Psoas muscle (tissue), 8 donors: ENCODE measurements around the gene DCUN1D2. TPM values are rescaled to one million over a fixed set of nuclear protein-coding genes. Genes with fewer than 3 reads are reported as not detected.
A peak's percentile ranks its signal among the peaks of the same experiment; 100 is the strongest.

ENCODE experiments used
- ATAC-seq, 4 donors: fragments of 200-7000 bp; cut with Tn5 transposase; one replicate each; pipeline ENCODE4 v1.9.1; 2020; ENCODE audit warnings: moderate library complexity in 3 of 4, mild to moderate bottlenecking in 2 of 4
- DNase-seq, 2 donors: peaks; one replicate each; pipeline ENCODE4 v3.0.0-alpha.2; 2020
- H3K27ac ChIP-seq: fragments of 200-600 bp; one replicate; pipeline ENCODE4 v1.8.0; 2022
- H3K27me3 ChIP-seq, 3 donors: fragments of 200-600 bp in 1 of 3; one replicate each; pipeline versions ENCODE4 v1.6.1 to v1.8.0; 2013 to 2022; ENCODE audit warnings: low read length in 2 of 3, mild to moderate bottlenecking in 2 of 3, moderate library complexity in 1 of 3; ENCODE audit not compliant: insufficient read depth in 3 of 3
- H3K36me3 ChIP-seq, 2 donors: fragments of 200-600 bp in 1 of 2; one replicate each; pipeline versions ENCODE4 v1.6.1 to v1.8.0; 2013 to 2022; ENCODE audit warnings: low read depth in 1 of 2, mild to moderate bottlenecking in 1 of 2, moderate library complexity in 1 of 2; ENCODE audit not compliant: insufficient read depth in 1 of 2
- H3K4me1 ChIP-seq: fragments of 200-600 bp; one replicate; pipeline ENCODE4 v1.8.0; 2022
- H3K4me3 ChIP-seq: fragments of 200-600 bp; one replicate; pipeline ENCODE4 v1.8.0; 2022; ENCODE audit warnings: mild to moderate bottlenecking
- H3K9me3 ChIP-seq: fragments of 200-600 bp; one replicate; pipeline ENCODE4 v1.8.0; 2022
- WGBS, 3 donors: extraction: QIAGEN DNeasy Blood & Tissue Kit; methylation state at CpG; one replicate each; pipeline versions ENCODE4 v1.1.6 to v1.1.7; 2013; 5-methylcytosine and 5-hydroxymethylcytosine counted together
- intact Hi-C, 2 donors: fragments of 100-400 bp; cut with DNase I; formaldehyde crosslinking; loops; one replicate each; pipeline versions ENCODE4 v1.11.0 to v1.14.2; 2022
- long read RNA-seq, 2 donors: library from polyadenylated mRNA; unstranded; transcript quantifications; one replicate each; pipeline ENCODE4 v2.0.0, GENCODE V29; 2021
- polyA plus RNA-seq, 3 donors: library from polyadenylated mRNA; stranded (reverse); fragments of 200-250 nt; gene quantifications; one replicate each; pipeline ENCODE4 v1.2.3, GENCODE V29; 2013
- total RNA-seq, 4 donors: library from RNA; stranded (reverse); fragmentation: NEBNext Ultra II Directional in 2 of 4; extraction: Animal tissue kit (Norgen Biotek cat#: 25700) in 2 of 4; gene quantifications; one replicate each; pipeline versions ENCODE4 v1.2.1 to v1.2.4, GENCODE V29; 2021 to 2023
- TF ChIP-seq, protein P1 (sequence below): fragments of 200-600 bp; IDR thresholded peaks from one replicate; pipeline ENCODE4 v1.8.0; 2022; ENCODE audit warnings: antibody characterized with exemption
- donor health status: healthy with polysubstance abuse.
- donor health status: DM: no; HTN: no; CAD: no; lungs with moderate emphysema.
- donor health status: Bipolar disorder and iron deficiency.
- donor health status: healthy.
- donor health status: DM: yes; HTN: yes; CAD: no.
- donor health status: DM: no; HTN: no; CAD: no.
- donor health status: DM: no; HTN: no; CAD: no.
- donor health status: DM: yes; HTN: yes; CAD: no.

The DCUN1D2 gene
- total RNA-seq (10 to 100 TPM; 65.7 to 87.0 (median 77.6) TPM), polyA plus RNA-seq (100 to 1,000 TPM in 1 of 3 donors, 10 to 100 TPM in 2; 32.4 to 151 (median 57.2) TPM)
- long read RNA-seq, donor 1, transcript DCUN1D2-208 (7 exons, 2,045 nt), result major isoform, 16 of 37 reads
- long read RNA-seq, donor 1, partial matches to known transcripts, result 7 of 37 reads
- long read RNA-seq, donor 1, other reads (novel, unspliced or antisense), result 13 of 37 reads
- long read RNA-seq, donor 2, transcript DCUN1D2-208 (7 exons, 2,045 nt), result major isoform, 21 of 60 reads
- long read RNA-seq, donor 2, partial matches to known transcripts, result 12 of 60 reads
- long read RNA-seq, donor 2, other reads (novel, unspliced or antisense), result 25 of 60 reads

DNA sequence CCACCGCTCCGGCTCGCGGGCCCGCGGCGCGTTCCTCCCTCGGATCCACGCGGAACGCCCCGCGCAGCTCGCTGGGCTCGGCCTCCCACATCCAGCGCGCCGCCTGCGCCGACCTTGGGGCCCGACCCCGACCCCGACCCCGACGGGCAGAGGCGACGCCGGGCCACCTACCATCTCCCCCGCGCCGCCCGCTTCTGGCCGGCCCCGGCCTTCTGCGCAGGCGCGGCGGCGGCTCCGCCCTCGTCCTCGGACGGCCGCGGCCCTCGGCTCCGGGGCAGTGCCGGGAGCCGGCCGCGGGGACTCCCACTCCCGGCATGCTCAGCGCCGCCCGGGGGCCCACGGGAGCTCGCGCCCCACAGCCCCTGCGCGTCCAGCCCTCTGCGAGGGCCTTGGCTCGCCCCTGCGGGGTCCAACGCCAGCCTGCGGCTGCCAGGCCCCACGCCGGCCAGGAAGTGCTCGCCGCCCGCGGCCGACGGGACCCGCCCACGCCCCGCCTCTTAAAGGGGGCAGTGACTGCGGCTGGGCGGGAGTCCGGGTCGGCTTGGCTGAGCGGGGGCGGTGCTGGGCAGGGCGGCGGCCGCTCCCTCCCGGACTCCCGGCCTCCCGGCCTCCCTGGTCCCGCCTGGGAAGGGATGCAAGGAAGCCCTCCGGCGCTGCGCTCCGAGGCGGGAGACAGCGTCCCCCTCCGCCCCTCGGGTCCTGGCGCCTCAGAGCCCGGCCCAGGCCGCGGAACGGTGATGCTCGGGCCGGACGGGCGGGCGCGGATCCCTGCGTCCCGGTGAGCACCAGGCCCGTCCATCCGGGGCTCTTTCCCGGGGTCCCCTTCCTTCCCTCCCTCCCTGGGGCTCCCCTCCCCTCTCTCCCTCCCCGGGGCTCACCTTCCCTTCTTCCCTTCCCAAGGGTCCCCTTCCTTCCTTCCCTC lies at the start of gene DCUN1D2:
Gene DCUN1D2, minus strand, starts transcription at position 216 of the 922 bp plus-strand sequence. Its CDS starts 42 bp downstream, at position 174.
- Histone ChIP-seq H3K27me3 (no peaks in the 10 kb centered on the region), H3K4me1 (peaks cover 69% of the 10 kb centered on the region), H3K27ac (peak within 1 kb of the TSS; percentile 88), H3K4me3 (peak within 1 kb of the TSS; percentile 81), H3K36me3 (peaks cover 0 to 6% of the 10 kb centered on the region in 2 donors), H3K9me3 (no peaks in the 10 kb centered on the region)
- intact Hi-C loops, result loop anchor here in 1 of 2 donors (1.0 kb wide), 1 partner anchor 35 kb away; no protein-coding TSS in a partner anchor
- ATAC-seq (peak; percentile 90 to 95 (median 91)), DNase-seq (peak; percentile 96 to 98)
- WGBS, 3 donors, result 0 to 1% (median 0%) methylated on average over 45 to 115 of the region's 115 CpGs
- TF ChIP-seq, protein P1, sequence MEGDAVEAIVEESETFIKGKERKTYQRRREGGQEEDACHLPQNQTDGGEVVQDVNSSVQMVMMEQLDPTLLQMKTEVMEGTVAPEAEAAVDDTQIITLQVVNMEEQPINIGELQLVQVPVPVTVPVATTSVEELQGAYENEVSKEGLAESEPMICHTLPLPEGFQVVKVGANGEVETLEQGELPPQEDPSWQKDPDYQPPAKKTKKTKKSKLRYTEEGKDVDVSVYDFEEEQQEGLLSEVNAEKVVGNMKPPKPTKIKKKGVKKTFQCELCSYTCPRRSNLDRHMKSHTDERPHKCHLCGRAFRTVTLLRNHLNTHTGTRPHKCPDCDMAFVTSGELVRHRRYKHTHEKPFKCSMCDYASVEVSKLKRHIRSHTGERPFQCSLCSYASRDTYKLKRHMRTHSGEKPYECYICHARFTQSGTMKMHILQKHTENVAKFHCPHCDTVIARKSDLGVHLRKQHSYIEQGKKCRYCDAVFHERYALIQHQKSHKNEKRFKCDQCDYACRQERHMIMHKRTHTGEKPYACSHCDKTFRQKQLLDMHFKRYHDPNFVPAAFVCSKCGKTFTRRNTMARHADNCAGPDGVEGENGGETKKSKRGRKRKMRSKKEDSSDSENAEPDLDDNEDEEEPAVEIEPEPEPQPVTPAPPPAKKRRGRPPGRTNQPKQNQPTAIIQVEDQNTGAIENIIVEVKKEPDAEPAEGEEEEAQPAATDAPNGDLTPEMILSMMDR, result no peak

DNA sequence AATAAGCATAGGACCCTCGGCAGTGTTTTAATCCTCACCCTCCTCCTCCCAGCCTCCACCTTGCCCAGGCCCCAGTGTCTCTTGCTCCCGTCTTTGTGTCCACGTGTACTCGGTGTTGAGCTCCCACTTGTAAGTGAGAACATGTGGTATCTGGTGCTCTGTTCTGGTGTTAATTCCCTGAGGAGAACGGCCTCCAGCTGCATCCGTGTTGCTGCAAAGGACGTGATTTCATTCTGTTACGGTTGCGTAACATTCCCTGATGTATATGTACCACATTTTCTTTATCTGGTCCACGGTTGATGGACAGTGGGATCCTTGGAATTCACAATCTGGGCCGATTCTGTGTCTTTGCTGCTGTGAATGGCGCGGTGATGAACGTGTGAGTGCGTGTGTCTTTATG lies 49.3 kb upstream of the DCUN1D2 start:
- no peaks in the 10 kb centered on the region for H3K27me3 ChIP-seq
- no peak for DNase-seq
- H3K4me3 ChIP-seq, result no peak overlapping the region
- no peak overlapping the region for H3K27ac ChIP-seq
- TF ChIP-seq, protein P1, result no peak
- H3K4me1 ChIP-seq, result no peaks in the 10 kb centered on the region
- intact Hi-C loops, result no loop called here
- H3K9me3 ChIP-seq, result no peaks in the 10 kb centered on the region
- 80 to 86% (median 84%) methylated on average over 15 of the region's 15 CpGs for WGBS, 3 donors
- no peak for ATAC-seq
- H3K36me3 ChIP-seq, result peaks cover 0 to 24% of the 10 kb centered on the region in 2 donors

DNA sequence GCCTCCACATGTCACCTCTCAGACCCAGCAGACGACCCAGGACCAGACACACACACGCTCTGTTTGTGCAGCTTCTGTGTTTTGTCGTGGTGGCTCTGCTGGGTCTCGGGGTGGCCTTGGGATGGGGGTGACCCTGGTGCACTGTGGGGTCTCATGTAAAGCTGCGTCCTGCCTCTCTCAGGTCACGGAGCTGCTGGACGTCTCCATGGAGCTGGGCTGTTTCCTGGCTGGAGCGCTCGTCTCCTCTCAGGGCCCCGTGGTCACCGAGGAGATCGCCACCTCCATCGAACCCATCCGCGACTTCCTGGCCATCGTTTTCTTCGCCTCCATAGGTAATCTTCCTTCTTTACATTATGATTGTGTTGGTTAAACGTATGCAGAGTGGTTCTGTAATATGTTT lies 48.7 kb upstream of the DCUN1D2 start:
- H3K27me3 ChIP-seq, result no peaks in the 10 kb centered on the region
- no peaks in the 10 kb centered on the region for H3K9me3 ChIP-seq
- H3K4me1 ChIP-seq, result no peaks in the 10 kb centered on the region
- H3K27ac ChIP-seq, result no peak overlapping the region
- WGBS, 3 donors, result 89 to 95% (median 92%) methylated on average over 18 of the region's 18 CpGs
- H3K4me3 ChIP-seq, result no peak overlapping the region
- intact Hi-C loops, result no loop called here
- ATAC-seq (no peak), DNase-seq (no peak)
- H3K36me3 ChIP-seq, result peaks cover 0 to 27% of the 10 kb centered on the region in 2 donors
- TF ChIP-seq, protein P1, result no peak

DNA sequence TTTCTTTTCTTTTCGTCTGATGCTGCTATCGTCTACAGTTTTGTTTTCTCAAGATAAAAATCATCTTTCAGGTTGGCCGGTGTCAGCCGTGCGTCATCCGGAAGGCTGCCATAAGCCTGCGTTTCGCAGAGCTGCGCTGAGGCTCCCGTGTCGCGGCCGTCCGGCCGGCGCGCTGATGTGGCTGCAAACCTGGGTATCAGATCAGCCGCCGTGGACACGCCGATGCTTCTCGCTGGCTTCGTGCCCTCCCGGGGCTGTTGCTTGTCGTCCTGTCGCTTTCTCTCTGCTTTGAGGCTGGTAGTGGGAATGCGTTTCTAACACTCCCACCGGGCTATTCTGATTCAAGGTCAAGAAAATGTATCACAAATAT lies 48.2 kb upstream of the DCUN1D2 start:
- intact Hi-C loops, result no loop called here
- H3K4me3 ChIP-seq, result no peak overlapping the region
- TF ChIP-seq, protein P1, result no peak
- H3K4me1 ChIP-seq, result no peaks in the 10 kb centered on the region
- ATAC-seq (no peak), DNase-seq (no peak)
- no peaks in the 10 kb centered on the region for H3K27me3 ChIP-seq
- H3K9me3 ChIP-seq, result no peaks in the 10 kb centered on the region
- 91 to 95% (median 92%) methylated on average over 28 of the region's 28 CpGs for WGBS, 3 donors
- H3K27ac ChIP-seq, result no peak overlapping the region
- H3K36me3 ChIP-seq, result peaks cover 0 to 29% of the 10 kb centered on the region in 2 donors
